ENCODE measurements around the gene ANKRD6. TPM values are rescaled to one million over a fixed set of nuclear protein-coding genes. Genes with fewer than 3 reads are reported as not detected.

Gene ANKRD6
- total and polyA plus RNA-seq, 3 experiments from 2014 or later = 2.8 to 3.4 (median 3.0) TPM

GRCh38 chr6:89678531-89678930 lies 245.6 kb downstream of the ANKRD6 start:
- ChIA-PET CTCF (no interaction called here), POLR2A (no interaction called here)
- no peaks in the 10 kb centered on the region for H3K9me3 Mint-ChIP-seq
- no peak overlapping the region for H3K4me3 ChIP-seq (ENCODE audit: low read length)
- H3K4me1 ChIP-seq (ENCODE audit: insufficient read depth, low read length) = no peaks in the 10 kb centered on the region
- H3K36me3 ChIP-seq (ENCODE audit: insufficient read depth, low read length) = peaks cover 70% of the 10 kb centered on the region
- H3K27ac ChIP-seq (ENCODE audit: low read depth, low read length) = no peak overlapping the region
- H3K4me1 Mint-ChIP-seq = no peaks in the 10 kb centered on the region
- H3K27me3 Mint-ChIP-seq = no peaks in the 10 kb centered on the region
- no peaks in the 10 kb centered on the region for H3K27me3 ChIP-seq (ENCODE audit: insufficient read depth, low read length, poor library complexity, severe bottlenecking)
- no peaks in the 10 kb centered on the region for H3K9me3 ChIP-seq (ENCODE audit: low read length)
- peak overlapping the region in 1 of 8 donors; percentile 58 for H3K27ac Mint-ChIP-seq
- no peak overlapping the region for H3K4me3 Mint-ChIP-seq
- DNase-seq = no peak
- H3K36me3 Mint-ChIP-seq = peaks cover 21 to 90% (median 27%) of the 10 kb centered on the region in 3 donors

GRCh38 chr6:89679215-89680120 lies 246.5 kb downstream of the ANKRD6 start:
- H3K27me3 Mint-ChIP-seq = no peaks in the 10 kb centered on the region
- no peak overlapping the region for H3K4me3 ChIP-seq (ENCODE audit: low read length)
- no peaks in the 10 kb centered on the region for H3K27me3 ChIP-seq (ENCODE audit: insufficient read depth, low read length, poor library complexity, severe bottlenecking)
- peak overlapping the region in 3 of 8 donors; percentile 22 to 70 (median 68) for H3K27ac Mint-ChIP-seq
- no peak for DNase-seq
- peaks cover 21 to 89% (median 27%) of the 10 kb centered on the region in 3 donors for H3K36me3 Mint-ChIP-seq
- POLR2A ChIA-PET = no interaction called here
- no peaks in the 10 kb centered on the region for H3K9me3 ChIP-seq (ENCODE audit: low read length)
- CTCF ChIA-PET = no interaction called here
- no peak overlapping the region for H3K4me3 Mint-ChIP-seq
- no peaks in the 10 kb centered on the region for H3K4me1 Mint-ChIP-seq
- no peaks in the 10 kb centered on the region for H3K4me1 ChIP-seq (ENCODE audit: insufficient read depth, low read length)
- H3K36me3 ChIP-seq (ENCODE audit: insufficient read depth, low read length) = peaks cover 66% of the 10 kb centered on the region
- H3K27ac ChIP-seq (ENCODE audit: low read depth, low read length) = no peak overlapping the region
- H3K9me3 Mint-ChIP-seq = no peaks in the 10 kb centered on the region

DNA sequence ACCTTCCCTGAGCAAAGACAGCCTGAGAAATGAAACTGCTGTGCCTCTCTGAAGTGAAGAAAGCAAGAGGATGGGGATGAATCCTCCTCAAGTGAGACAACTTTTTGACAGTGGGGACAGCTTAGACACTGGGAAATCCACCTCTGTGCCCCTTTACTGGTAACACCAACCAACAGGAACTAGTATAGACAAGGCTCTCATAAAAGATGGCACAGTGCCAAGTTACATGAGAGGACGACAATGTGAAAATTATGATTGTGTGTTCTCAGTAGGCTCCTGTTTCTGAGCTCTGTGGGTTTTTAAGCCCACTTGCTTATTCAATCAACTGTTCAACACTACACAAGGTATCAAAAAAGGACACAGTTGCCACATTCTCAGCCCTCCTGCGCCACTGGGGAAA lies 247.2 kb downstream of the ANKRD6 start:
- no peak overlapping the region for H3K27ac Mint-ChIP-seq
- Histone ChIP-seq H3K4me3 (ENCODE audit: low read length) (no peak overlapping the region), H3K36me3 (ENCODE audit: insufficient read depth, low read length) (peaks cover 66% of the 10 kb centered on the region), H3K4me1 (ENCODE audit: insufficient read depth, low read length) (no peaks in the 10 kb centered on the region), H3K9me3 (ENCODE audit: low read length) (no peaks in the 10 kb centered on the region), H3K27ac (ENCODE audit: low read depth, low read length) (no peak overlapping the region), H3K27me3 (ENCODE audit: insufficient read depth, low read length, poor library complexity, severe bottlenecking) (no peaks in the 10 kb centered on the region)
- no peaks in the 10 kb centered on the region for H3K9me3 Mint-ChIP-seq
- no peak overlapping the region for H3K4me3 Mint-ChIP-seq
- no peak for DNase-seq
- no peaks in the 10 kb centered on the region for H3K27me3 Mint-ChIP-seq
- H3K4me1 Mint-ChIP-seq = no peaks in the 10 kb centered on the region
- ChIA-PET CTCF (no interaction called here), POLR2A (no interaction called here)
- peaks cover 20 to 89% (median 28%) of the 10 kb centered on the region in 3 donors for H3K36me3 Mint-ChIP-seq

DNA sequence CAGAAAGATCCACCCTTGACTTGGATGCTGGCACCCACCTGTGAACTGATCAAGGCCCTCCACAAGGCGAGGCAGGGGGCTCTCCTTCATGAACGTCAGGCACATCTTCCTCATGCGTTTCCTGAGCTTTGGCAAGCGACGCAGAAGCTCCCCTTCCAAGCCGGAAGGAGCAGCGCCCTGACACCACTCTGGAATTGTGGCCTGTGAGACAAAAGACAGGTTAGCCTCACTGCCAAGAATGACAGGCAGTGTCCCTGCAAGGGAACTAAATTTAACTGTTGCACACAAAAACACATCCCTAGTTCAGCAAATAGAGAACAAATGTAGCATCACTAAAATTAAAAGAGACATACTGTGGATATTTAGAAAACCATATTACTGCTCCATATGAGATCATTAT lies 247.6 kb downstream of the ANKRD6 start:
- Mint-ChIP-seq H3K4me3 (no peak overlapping the region), H3K27me3 (no peaks in the 10 kb centered on the region), H3K27ac (no peak overlapping the region), H3K4me1 (no peaks in the 10 kb centered on the region), H3K9me3 (no peaks in the 10 kb centered on the region), H3K36me3 (peaks cover 18 to 89% (median 27%) of the 10 kb centered on the region in 3 donors)
- H3K4me3 ChIP-seq (ENCODE audit: low read length) = no peak overlapping the region
- no peak overlapping the region for H3K27ac ChIP-seq (ENCODE audit: low read depth, low read length)
- H3K27me3 ChIP-seq (ENCODE audit: insufficient read depth, low read length, poor library complexity, severe bottlenecking) = no peaks in the 10 kb centered on the region
- peaks cover 64% of the 10 kb centered on the region for H3K36me3 ChIP-seq (ENCODE audit: insufficient read depth, low read length)
- POLR2A ChIA-PET = no interaction called here
- no peak for DNase-seq
- H3K4me1 ChIP-seq (ENCODE audit: insufficient read depth, low read length) = no peaks in the 10 kb centered on the region
- CTCF ChIA-PET = no interaction called here
- no peaks in the 10 kb centered on the region for H3K9me3 ChIP-seq (ENCODE audit: low read length)

DNA sequence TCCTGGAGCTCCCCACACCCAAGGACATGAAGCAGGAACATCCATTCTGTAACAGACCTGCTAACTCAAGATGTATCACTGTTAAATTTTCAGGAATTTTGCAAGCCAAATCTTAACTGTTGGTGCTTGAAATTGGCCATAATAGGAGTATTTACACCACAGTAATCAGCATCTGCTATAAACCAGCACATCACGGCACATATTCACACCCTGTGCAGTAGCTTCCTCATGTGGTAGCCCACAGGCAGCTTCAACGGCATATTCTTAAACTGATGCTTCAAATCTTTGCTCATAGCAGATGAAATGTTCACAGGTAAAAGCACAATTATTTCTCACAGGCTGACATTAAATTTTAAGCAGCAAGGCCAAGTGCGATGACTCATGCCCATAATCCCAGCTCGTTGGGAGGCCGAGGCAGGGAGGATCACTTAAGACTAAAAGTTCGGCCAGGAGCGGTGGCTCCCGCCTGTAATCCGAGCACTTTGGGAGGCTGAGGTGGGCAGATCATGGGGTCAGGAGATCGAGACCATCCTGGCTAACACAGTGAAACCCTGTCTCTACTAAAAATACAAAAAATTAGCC lies 249.1 kb downstream of the ANKRD6 start:
- no peak for DNase-seq
- Histone ChIP-seq H3K27ac (ENCODE audit: low read depth, low read length) (no peak overlapping the region), H3K4me3 (ENCODE audit: low read length) (no peak overlapping the region), H3K4me1 (ENCODE audit: insufficient read depth, low read length) (no peaks in the 10 kb centered on the region), H3K27me3 (ENCODE audit: insufficient read depth, low read length, poor library complexity, severe bottlenecking) (no peaks in the 10 kb centered on the region), H3K9me3 (ENCODE audit: low read length) (no peaks in the 10 kb centered on the region), H3K36me3 (ENCODE audit: insufficient read depth, low read length) (peaks cover 62% of the 10 kb centered on the region)
- H3K27ac Mint-ChIP-seq = no peak overlapping the region
- H3K4me1 Mint-ChIP-seq = no peaks in the 10 kb centered on the region
- no peaks in the 10 kb centered on the region for H3K9me3 Mint-ChIP-seq
- CTCF ChIA-PET = interaction anchor here (1.4 kb wide), 1 partner anchor 311 kb away, joined by 5 read pairs; no protein-coding TSS in a partner anchor
- POLR2A ChIA-PET = no interaction called here
- H3K27me3 Mint-ChIP-seq = no peaks in the 10 kb centered on the region
- peaks cover 6 to 89% (median 22%) of the 10 kb centered on the region in 3 donors for H3K36me3 Mint-ChIP-seq
- H3K4me3 Mint-ChIP-seq = no peak overlapping the region

DNA sequence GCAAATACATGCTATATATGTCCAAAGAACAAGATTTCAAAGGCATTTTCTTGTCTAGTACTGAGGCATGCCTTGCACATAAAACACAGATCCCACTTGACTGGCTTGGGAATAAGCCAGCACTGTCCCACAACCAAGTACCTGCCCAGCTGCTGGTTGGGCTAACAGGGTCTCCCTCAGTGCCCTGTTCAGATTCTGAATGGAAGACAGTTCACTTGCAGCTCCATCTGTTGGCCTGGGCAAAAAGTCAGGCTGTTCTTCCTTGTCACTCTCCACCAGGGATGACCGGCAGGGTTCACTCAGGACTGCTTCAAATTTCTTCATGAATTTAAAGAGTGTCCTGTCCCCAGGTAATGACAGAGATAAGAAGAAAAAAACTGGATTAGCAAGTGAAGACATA lies 250.0 kb downstream of the ANKRD6 start:
- H3K4me3 Mint-ChIP-seq = no peak overlapping the region
- Histone ChIP-seq H3K27me3 (ENCODE audit: insufficient read depth, low read length, poor library complexity, severe bottlenecking) (no peaks in the 10 kb centered on the region), H3K36me3 (ENCODE audit: insufficient read depth, low read length) (peaks cover 61% of the 10 kb centered on the region), H3K4me1 (ENCODE audit: insufficient read depth, low read length) (no peaks in the 10 kb centered on the region), H3K4me3 (ENCODE audit: low read length) (no peak overlapping the region), H3K27ac (ENCODE audit: low read depth, low read length) (no peak overlapping the region), H3K9me3 (ENCODE audit: low read length) (no peaks in the 10 kb centered on the region)
- H3K27me3 Mint-ChIP-seq = no peaks in the 10 kb centered on the region
- H3K36me3 Mint-ChIP-seq = peaks cover 6 to 90% (median 29%) of the 10 kb centered on the region in 3 donors
- H3K27ac Mint-ChIP-seq = no peak overlapping the region
- H3K9me3 Mint-ChIP-seq = no peaks in the 10 kb centered on the region
- DNase-seq = no peak
- ChIA-PET CTCF (no interaction called here), POLR2A (no interaction called here)
- no peaks in the 10 kb centered on the region for H3K4me1 Mint-ChIP-seq

Other genes with a start within 250 kb of the ANKRD6 start
- not detected for gene GABRR1, start 215.8 kb upstream of the ANKRD6 start, total RNA-seq
- gene GABRR1, start 215.8 kb upstream of the ANKRD6 start, polyA plus RNA-seq = not detected
- under 1 TPM; 0.20 to 0.24 TPM for gene GABRR2, start 117.9 kb upstream of the ANKRD6 start, total RNA-seq
- 0.16 TPM for gene GABRR2, start 117.9 kb upstream of the ANKRD6 start, polyA plus RNA-seq
- gene UBE2J1, start 80.4 kb upstream of the ANKRD6 start, total RNA-seq = 10 to 100 TPM; 27.1 to 27.2 TPM
- gene UBE2J1, start 80.4 kb upstream of the ANKRD6 start, polyA plus RNA-seq = 36.0 TPM
- 1 to 10 TPM; 7.3 to 8.7 TPM for gene RRAGD, start 20.9 kb upstream of the ANKRD6 start, total RNA-seq
- gene RRAGD, start 20.9 kb upstream of the ANKRD6 start, polyA plus RNA-seq = 1.4 TPM
- 10 to 100 TPM; 42.8 to 46.2 TPM for gene LYRM2, start 205.6 kb downstream of the ANKRD6 start, total RNA-seq
- gene LYRM2, start 205.6 kb downstream of the ANKRD6 start, polyA plus RNA-seq = 85.6 TPM

Data from CD8-positive, alpha-beta memory T cell (primary cell).